Measurements from ENCODE around the gene PCDHB12. TPM values are rescaled to one million over a fixed set of nuclear protein-coding genes. Genes with fewer than 3 reads are reported as not detected.
"Not testable (repeated sequence)": the region's sequence is repeated elsewhere in the genome, so short reads cannot be mapped to it uniquely, and the experiment has no call there.

The PCDHB12 gene
- polyA plus RNA-seq, 1 donor from 2014 or later = 2.2 TPM

DNA sequence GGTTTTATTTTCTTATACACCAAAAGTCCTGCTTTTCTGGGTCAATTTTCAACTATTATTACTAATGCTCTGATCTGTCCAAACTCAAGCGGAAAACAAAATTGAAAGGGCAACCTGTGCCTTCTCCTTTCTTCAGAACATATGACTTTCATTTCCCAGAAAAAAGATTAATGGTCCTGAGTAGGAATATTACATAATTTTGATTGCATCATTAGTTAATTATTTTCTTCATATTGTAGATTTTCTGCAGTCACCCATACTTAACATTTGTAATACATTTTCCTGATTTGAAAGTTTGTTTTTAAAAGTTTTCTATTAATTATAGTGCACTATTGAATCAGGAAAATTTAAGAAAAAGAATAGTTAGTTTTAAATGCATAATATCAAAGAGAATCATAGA is 32.6 kb upstream of the PCDHB12 start:
- Histone ChIP-seq H3K4me2 (ENCODE audit: low read length) (no peak overlapping the region), H3K9me3 (ENCODE audit: low read length) (peaks cover 7% of the 10 kb centered on the region), H3K27me3 (ENCODE audit: insufficient read depth, low read depth, low read length) (no peaks in the 10 kb centered on the region), H3K9ac (ENCODE audit: low read length) (no peak overlapping the region), H4K20me1 (ENCODE audit: insufficient read depth) (no peaks in the 10 kb centered on the region), H3K79me2 (replicated peaks; ENCODE audit: insufficient read depth, low read length) (no peaks in the 10 kb centered on the region), H3K4me3 (ENCODE audit: low read length) (no peak overlapping the region), H3F3A (ENCODE audit: insufficient read depth, low read length, poor library complexity, severe bottlenecking) (no peaks in the 10 kb centered on the region), H3K36me3 (ENCODE audit: insufficient read depth, low read length) (no peaks in the 10 kb centered on the region), H3K9me2 (ENCODE audit: insufficient read depth, low read length) (no peaks in the 10 kb centered on the region), H2AFZ (ENCODE audit: low read depth, low read length) (no peak overlapping the region), H3K27ac (ENCODE audit: low read length) (no peak overlapping the region)
- no peak for TF ChIP-seq TAF1 (IDR thresholded peaks at IDR 0.05; ENCODE audit: low read depth)

DNA sequence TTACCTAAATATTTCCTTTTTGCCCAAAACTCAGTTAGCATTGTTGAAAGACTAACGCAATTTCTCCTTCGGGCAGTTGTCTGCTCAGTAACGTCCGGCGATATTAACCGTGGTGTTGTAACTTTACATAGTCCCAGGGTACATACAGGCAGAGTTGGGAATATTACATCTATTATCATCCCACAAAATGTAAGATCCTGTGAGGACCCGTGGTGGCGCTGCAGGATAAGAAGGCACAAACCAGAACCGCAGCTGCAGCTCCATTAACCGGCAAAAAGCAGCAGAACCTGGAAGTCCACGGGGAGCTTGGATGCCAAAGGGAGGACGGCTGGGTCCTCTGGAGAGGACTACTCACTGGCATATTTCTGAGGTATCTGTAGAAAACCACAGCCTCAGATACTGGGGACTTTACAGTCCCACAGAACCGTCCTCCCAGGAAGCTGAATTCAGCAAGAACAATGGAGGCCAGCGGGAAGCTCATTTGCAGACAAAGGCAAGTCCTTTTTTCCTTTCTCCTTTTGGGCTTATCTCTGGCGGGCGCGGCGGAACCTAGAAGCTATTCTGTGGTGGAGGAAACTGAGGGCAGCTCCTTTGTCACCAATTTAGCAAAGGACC is 30.8 kb upstream of the PCDHB12 start, which contains the start of gene PCDHB8:
TSS of gene PCDHB8 (plus strand) at position 214 of the 615 bp plus-strand sequence. CDS start at position 459, 245 bp downstream.
- not testable (repeated sequence) for H3K9me2 ChIP-seq (ENCODE audit: insufficient read depth, low read length); H3K4me2 ChIP-seq (ENCODE audit: low read length); H3K36me3 ChIP-seq (ENCODE audit: insufficient read depth, low read length); H3K4me3 ChIP-seq (ENCODE audit: low read length); H3K27ac ChIP-seq (ENCODE audit: low read length); H3K27me3 ChIP-seq (ENCODE audit: insufficient read depth, low read depth, low read length); H3K9me3 ChIP-seq (ENCODE audit: low read length); H3K79me2 ChIP-seq (replicated peaks; ENCODE audit: insufficient read depth, low read length); H4K20me1 ChIP-seq (ENCODE audit: insufficient read depth); H3F3A ChIP-seq (ENCODE audit: insufficient read depth, low read length, poor library complexity, severe bottlenecking); H2AFZ ChIP-seq (ENCODE audit: low read depth, low read length); H3K9ac ChIP-seq (ENCODE audit: low read length)

DNA sequence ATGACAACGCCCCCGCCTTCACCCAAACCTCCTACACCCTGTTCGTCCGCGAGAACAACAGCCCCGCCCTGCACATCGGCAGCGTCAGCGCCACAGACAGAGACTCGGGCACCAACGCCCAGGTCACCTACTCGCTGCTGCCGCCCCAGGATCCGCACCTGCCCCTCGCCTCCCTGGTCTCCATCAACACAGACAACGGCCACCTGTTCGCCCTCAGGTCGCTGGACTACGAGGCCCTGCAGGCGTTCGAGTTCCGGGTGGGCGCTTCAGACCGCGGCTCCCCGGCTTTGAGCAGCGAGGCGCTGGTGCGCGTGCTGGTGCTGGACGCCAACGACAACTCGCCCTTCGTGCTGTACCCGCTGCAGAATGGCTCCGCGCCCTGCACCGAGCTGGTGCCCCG is 29.1 kb upstream of the PCDHB12 start:
- H4K20me1 ChIP-seq (ENCODE audit: insufficient read depth); H3K27ac ChIP-seq (ENCODE audit: low read length); H3K9ac ChIP-seq (ENCODE audit: low read length); H3K4me2 ChIP-seq (ENCODE audit: low read length); H3F3A ChIP-seq (ENCODE audit: insufficient read depth, low read length, poor library complexity, severe bottlenecking); H3K79me2 ChIP-seq (replicated peaks; ENCODE audit: insufficient read depth, low read length); H3K4me3 ChIP-seq (ENCODE audit: low read length); H3K9me3 ChIP-seq (ENCODE audit: low read length); H3K36me3 ChIP-seq (ENCODE audit: insufficient read depth, low read length); H3K27me3 ChIP-seq (ENCODE audit: insufficient read depth, low read depth, low read length); H3K9me2 ChIP-seq (ENCODE audit: insufficient read depth, low read length); H2AFZ ChIP-seq (ENCODE audit: low read depth, low read length): not testable (repeated sequence)

DNA sequence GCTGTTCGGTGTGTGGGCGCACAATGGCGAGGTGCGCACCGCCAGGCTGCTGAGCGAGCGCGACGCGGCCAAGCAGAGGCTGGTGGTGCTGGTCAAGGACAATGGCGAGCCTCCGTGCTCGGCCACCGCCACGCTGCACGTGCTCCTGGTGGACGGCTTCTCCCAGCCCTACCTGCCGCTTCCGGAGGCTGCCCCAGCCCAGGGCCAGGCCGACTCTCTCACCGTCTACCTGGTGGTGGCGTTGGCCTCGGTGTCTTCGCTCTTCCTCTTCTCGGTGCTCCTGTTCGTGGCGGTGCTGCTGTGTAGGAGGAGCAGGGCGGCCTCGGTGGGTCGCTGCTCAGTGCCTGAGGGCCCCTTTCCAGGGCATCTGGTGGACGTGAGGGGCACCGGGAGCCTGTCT is 28.6 kb upstream of the PCDHB12 start:
- not testable (repeated sequence) for H3K36me3 ChIP-seq (ENCODE audit: insufficient read depth, low read length); H3K4me2 ChIP-seq (ENCODE audit: low read length); H3K9ac ChIP-seq (ENCODE audit: low read length); H4K20me1 ChIP-seq (ENCODE audit: insufficient read depth); H2AFZ ChIP-seq (ENCODE audit: low read depth, low read length); H3K4me3 ChIP-seq (ENCODE audit: low read length); H3K9me3 ChIP-seq (ENCODE audit: low read length); H3K9me2 ChIP-seq (ENCODE audit: insufficient read depth, low read length); H3F3A ChIP-seq (ENCODE audit: insufficient read depth, low read length, poor library complexity, severe bottlenecking); H3K27me3 ChIP-seq (ENCODE audit: insufficient read depth, low read depth, low read length); H3K79me2 ChIP-seq (replicated peaks; ENCODE audit: insufficient read depth, low read length); H3K27ac ChIP-seq (ENCODE audit: low read length)

DNA sequence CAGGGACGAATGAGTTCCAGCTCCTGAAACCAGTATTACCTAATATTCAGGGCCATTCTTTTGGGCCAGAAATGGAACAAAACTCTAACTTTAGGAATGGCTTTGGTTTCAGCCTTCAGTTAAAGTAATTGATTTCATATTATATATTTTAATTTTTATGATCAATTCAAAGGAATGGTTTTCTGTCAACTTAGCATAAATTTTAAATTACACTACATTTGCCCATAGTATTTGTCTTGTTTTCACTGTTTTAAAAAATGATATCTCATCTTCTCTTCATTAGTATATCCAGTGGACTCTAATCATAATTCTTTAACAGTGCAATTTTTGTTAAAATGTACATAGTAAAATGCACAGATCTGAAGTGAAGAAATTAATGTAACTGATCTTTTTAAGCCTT is 28.2 kb upstream of the PCDHB12 start:
- no peak overlapping the region for H3K4me2 ChIP-seq (ENCODE audit: low read length)
- no peak overlapping the region for H3K27ac ChIP-seq (ENCODE audit: low read length)
- peaks cover 3% of the 10 kb centered on the region for H3K9me3 ChIP-seq (ENCODE audit: low read length)
- no peaks in the 10 kb centered on the region for H3K27me3 ChIP-seq (ENCODE audit: insufficient read depth, low read depth, low read length)
- no peak overlapping the region for H2AFZ ChIP-seq (ENCODE audit: low read depth, low read length)
- H3K4me3 ChIP-seq (ENCODE audit: low read length) = no peak overlapping the region
- H3K9ac ChIP-seq (ENCODE audit: low read length) = no peak overlapping the region
- TF ChIP-seq, protein P1, sequence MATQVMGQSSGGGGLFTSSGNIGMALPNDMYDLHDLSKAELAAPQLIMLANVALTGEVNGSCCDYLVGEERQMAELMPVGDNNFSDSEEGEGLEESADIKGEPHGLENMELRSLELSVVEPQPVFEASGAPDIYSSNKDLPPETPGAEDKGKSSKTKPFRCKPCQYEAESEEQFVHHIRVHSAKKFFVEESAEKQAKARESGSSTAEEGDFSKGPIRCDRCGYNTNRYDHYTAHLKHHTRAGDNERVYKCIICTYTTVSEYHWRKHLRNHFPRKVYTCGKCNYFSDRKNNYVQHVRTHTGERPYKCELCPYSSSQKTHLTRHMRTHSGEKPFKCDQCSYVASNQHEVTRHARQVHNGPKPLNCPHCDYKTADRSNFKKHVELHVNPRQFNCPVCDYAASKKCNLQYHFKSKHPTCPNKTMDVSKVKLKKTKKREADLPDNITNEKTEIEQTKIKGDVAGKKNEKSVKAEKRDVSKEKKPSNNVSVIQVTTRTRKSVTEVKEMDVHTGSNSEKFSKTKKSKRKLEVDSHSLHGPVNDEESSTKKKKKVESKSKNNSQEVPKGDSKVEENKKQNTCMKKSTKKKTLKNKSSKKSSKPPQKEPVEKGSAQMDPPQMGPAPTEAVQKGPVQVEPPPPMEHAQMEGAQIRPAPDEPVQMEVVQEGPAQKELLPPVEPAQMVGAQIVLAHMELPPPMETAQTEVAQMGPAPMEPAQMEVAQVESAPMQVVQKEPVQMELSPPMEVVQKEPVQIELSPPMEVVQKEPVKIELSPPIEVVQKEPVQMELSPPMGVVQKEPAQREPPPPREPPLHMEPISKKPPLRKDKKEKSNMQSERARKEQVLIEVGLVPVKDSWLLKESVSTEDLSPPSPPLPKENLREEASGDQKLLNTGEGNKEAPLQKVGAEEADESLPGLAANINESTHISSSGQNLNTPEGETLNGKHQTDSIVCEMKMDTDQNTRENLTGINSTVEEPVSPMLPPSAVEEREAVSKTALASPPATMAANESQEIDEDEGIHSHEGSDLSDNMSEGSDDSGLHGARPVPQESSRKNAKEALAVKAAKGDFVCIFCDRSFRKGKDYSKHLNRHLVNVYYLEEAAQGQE (IDR thresholded peaks at IDR 0.05; ENCODE audit: borderline replicate concordance) = no peak
- TF ChIP-seq POLR2AphosphoS5 (IDR thresholded peaks at IDR 0.05) (no peak), MXI1 (conservative IDR thresholded peaks at IDR 0.05; ENCODE audit: poor library complexity, severe bottlenecking) (no peak), EP300 (conservative IDR thresholded peaks at IDR 0.05; ENCODE audit: poor library complexity, severe bottlenecking) (no peak), RAD21 (conservative IDR thresholded peaks at IDR 0.05) (no peak), EZH2 (IDR thresholded peaks at IDR 0.05; ENCODE audit: borderline replicate concordance, insufficient read depth, low read length, poor library complexity, severe bottlenecking) (no peak), SMC3 (conservative IDR thresholded peaks at IDR 0.05; ENCODE audit: poor library complexity) (no peak), TAF1 (IDR thresholded peaks at IDR 0.05; ENCODE audit: low read depth) (no peak)
- TF ChIP-seq, protein P2, sequence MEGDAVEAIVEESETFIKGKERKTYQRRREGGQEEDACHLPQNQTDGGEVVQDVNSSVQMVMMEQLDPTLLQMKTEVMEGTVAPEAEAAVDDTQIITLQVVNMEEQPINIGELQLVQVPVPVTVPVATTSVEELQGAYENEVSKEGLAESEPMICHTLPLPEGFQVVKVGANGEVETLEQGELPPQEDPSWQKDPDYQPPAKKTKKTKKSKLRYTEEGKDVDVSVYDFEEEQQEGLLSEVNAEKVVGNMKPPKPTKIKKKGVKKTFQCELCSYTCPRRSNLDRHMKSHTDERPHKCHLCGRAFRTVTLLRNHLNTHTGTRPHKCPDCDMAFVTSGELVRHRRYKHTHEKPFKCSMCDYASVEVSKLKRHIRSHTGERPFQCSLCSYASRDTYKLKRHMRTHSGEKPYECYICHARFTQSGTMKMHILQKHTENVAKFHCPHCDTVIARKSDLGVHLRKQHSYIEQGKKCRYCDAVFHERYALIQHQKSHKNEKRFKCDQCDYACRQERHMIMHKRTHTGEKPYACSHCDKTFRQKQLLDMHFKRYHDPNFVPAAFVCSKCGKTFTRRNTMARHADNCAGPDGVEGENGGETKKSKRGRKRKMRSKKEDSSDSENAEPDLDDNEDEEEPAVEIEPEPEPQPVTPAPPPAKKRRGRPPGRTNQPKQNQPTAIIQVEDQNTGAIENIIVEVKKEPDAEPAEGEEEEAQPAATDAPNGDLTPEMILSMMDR (IDR thresholded peaks at IDR 0.05; ENCODE audit: poor library complexity, severe bottlenecking) = no peak
- H3F3A ChIP-seq (ENCODE audit: insufficient read depth, low read length, poor library complexity, severe bottlenecking) = no peaks in the 10 kb centered on the region
- no peaks in the 10 kb centered on the region for H3K79me2 ChIP-seq (replicated peaks; ENCODE audit: insufficient read depth, low read length)
- H4K20me1 ChIP-seq (ENCODE audit: insufficient read depth) = no peaks in the 10 kb centered on the region
- no peaks in the 10 kb centered on the region for H3K9me2 ChIP-seq (ENCODE audit: insufficient read depth, low read length)
- no peaks in the 10 kb centered on the region for H3K36me3 ChIP-seq (ENCODE audit: insufficient read depth, low read length)
